ENCODE data around the gene APIP.

APIP gene

GRCh38 chr11:34844463-34845112, 71.6 kb downstream of the APIP start:
- in situ Hi-C loops (cut with HindIII; ENCODE audit: low pct_ligation_motif_present, low sequenced_read_pairs), result no loop called here
- H3K36me3 ChIP-seq (replicated peaks), result no peaks in the 10 kb centered on the region
- DNase-seq, result no peak
- no peak for TF ChIP-seq CTCF (IDR thresholded peaks at IDR 0.05; ENCODE audit: low read depth, low read length, missing control alignments)
- no peaks in the 10 kb centered on the region for H3K27me3 ChIP-seq (replicated peaks)
- H3K27ac ChIP-seq, result no peak overlapping the region
- H3K4me3 ChIP-seq (ENCODE audit: low read depth, low read length), result no peak overlapping the region

- H3K36me3 ChIP-seq (replicated peaks), result no peaks in the 10 kb centered on the region
- in situ Hi-C loops (cut with HindIII; ENCODE audit: low pct_ligation_motif_present, low sequenced_read_pairs), result no loop called here
- no peak overlapping the region for H3K27ac ChIP-seq
- H3K27me3 ChIP-seq (replicated peaks), result no peaks in the 10 kb centered on the region
- H3K4me3 ChIP-seq (ENCODE audit: low read depth, low read length), result no peak overlapping the region
- no peak for DNase-seq
- TF ChIP-seq CTCF (IDR thresholded peaks at IDR 0.05; ENCODE audit: low read depth, low read length, missing control alignments), result no peak
These were observed 72.9 kb downstream of the APIP start for GRCh38 chr11:34843271-34843670.

GRCh38 chr11:34840736-34841386, 75.3 kb downstream of the APIP start:
- H3K36me3 ChIP-seq (replicated peaks), result no peaks in the 10 kb centered on the region
- H3K4me3 ChIP-seq (ENCODE audit: low read depth, low read length), result no peak overlapping the region
- in situ Hi-C loops (cut with HindIII; ENCODE audit: low pct_ligation_motif_present, low sequenced_read_pairs), result no loop called here
- peak; percentile 75 for TF ChIP-seq CTCF (IDR thresholded peaks at IDR 0.05; ENCODE audit: low read depth, low read length, missing control alignments)
- DNase-seq, result no peak
- no peaks in the 10 kb centered on the region for H3K27me3 ChIP-seq (replicated peaks)
- H3K27ac ChIP-seq, result no peak overlapping the region

- in situ Hi-C loops (cut with HindIII; ENCODE audit: low pct_ligation_motif_present, low sequenced_read_pairs), result no loop called here
- TF ChIP-seq CTCF (IDR thresholded peaks at IDR 0.05; ENCODE audit: low read depth, low read length, missing control alignments), result no peak
- Histone ChIP-seq H3K27me3 (replicated peaks) (no peaks in the 10 kb centered on the region), H3K4me3 (ENCODE audit: low read depth, low read length) (no peak overlapping the region), H3K27ac (no peak overlapping the region), H3K36me3 (replicated peaks) (no peaks in the 10 kb centered on the region)
- DNase-seq, result no peak
These were observed 76.2 kb downstream of the APIP start for GRCh38 chr11:34839969-34840368.

- Histone ChIP-seq H3K27me3 (replicated peaks) (no peaks in the 10 kb centered on the region), H3K36me3 (replicated peaks) (no peaks in the 10 kb centered on the region), H3K27ac (no peak overlapping the region), H3K4me3 (ENCODE audit: low read depth, low read length) (no peak overlapping the region)
- TF ChIP-seq CTCF (IDR thresholded peaks at IDR 0.05; ENCODE audit: low read depth, low read length, missing control alignments), result peak; percentile 51
- in situ Hi-C loops (cut with HindIII; ENCODE audit: low pct_ligation_motif_present, low sequenced_read_pairs), result no loop called here
- DNase-seq, result no peak
These were observed 79.0 kb downstream of the APIP start for GRCh38 chr11:34836958-34837856.
